ENCODE data around the gene FCRL1.

GRCh38 chr1:157830887-157831286, 11.0 kb upstream of the FCRL1 start:
- TF ChIP-seq MAX (IDR thresholded peaks at IDR 0.05) (no peak), POLR2AphosphoS5 (IDR thresholded peaks at IDR 0.05; ENCODE audit: low read depth, low read length) (no peak), CTCF (IDR thresholded peaks at IDR 0.05; ENCODE audit: control extremely low read depth in 1 of 3, insufficient read depth in 1 of 3, low read depth in 1 of 3, low read length in 3 of 3) (no peak), EGR1 (IDR thresholded peaks at IDR 0.05; ENCODE audit: borderline replicate concordance, low read depth, low read length) (no peak), USF2 (IDR thresholded peaks at IDR 0.05; ENCODE audit: low read length) (no peak), EP300 (IDR thresholded peaks at IDR 0.05; ENCODE audit: borderline replicate concordance in 1 of 2, low read depth in 2 of 2, low read length in 2 of 2) (no peak)

All from H1 (cell line).